PFSK-1 (cell line): Measurements from ENCODE around the gene USP28.

Experiments
- FOXP2 ChIP-seq: optimal IDR thresholded peaks from 2 replicates; pipeline ENCODE3; 2011; ENCODE audit warnings: borderline replicate concordance, control low read depth, inconsistent platforms; ENCODE audit not compliant: insufficient read depth; ENCODE audit errors: extremely low read length, extremely low read depth
- TAF1 ChIP-seq: IDR thresholded peaks from 2 replicates; pipeline ENCODE4 v1.6.1; 2012; ENCODE audit warnings: low read length, control low read depth, borderline replicate concordance; ENCODE audit not compliant: insufficient read depth

DNA sequence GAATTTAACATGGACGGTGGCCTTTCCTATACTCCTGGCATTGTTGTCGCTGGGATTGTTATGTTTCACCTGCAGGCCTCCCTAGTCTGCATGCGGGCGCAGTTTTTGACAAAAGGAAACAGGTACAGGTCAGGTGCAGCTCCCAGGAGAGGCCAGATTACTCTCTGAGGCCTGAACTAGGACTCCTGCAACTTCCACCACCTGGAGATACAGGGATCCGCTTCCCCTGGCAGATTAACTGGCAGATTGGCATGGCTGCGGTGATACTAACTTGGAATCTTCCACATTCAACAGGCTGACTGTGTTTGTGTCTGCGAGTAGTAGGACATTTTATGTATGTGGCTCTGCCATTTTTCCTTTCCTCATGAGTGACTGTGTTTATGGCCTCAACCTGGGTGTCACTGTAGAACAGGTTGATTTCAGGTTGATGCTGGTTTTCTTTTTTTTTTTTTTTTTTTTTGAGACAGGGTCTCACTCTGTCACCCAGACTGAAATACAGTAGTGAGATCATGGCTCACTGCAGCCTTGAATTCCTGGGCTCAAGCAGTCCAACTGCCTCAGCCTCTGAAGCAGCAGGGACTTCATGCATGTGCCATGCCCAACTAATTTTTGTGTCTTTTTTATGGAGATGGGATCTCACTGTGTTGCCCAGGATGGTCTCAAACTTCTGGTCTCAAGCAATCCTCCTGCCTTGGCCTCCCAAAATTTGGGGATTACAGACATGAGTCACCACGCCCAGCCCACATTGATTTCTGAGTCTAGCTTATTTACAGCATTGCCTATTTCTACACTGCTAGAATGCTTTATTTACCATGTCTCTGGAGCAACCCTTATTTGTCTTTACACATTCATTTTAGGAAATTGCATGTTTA, 1.7 kb upstream of the USP28 start:
- TF ChIP-seq TAF1 (no peak), FOXP2 (no peak)
